GM19023 (cell line): ENCODE results near the gene TMEM132E.

Experiments used
- ATAC-seq: cut with Tn5 transposase; IDR thresholded peaks from one replicate; pipeline ENCODE4 v1.9.1; 2021; ENCODE audit warnings: mild to moderate bottlenecking, moderate library complexity; ENCODE audit not compliant: unreplicated experiment

The TMEM132E gene

GRCh38 chr17:34658811-34659560, 79.6 kb downstream of the TMEM132E start:
- no peak for ATAC-seq

GRCh38 chr17:34663714-34664113, 84.3 kb downstream of the TMEM132E start:
- no peak for ATAC-seq

- no peak for ATAC-seq
Measured at GRCh38 chr17:34665150-34665806, 85.9 kb downstream of the TMEM132E start.

GRCh38 chr17:34665819-34666763, 86.7 kb downstream of the TMEM132E start:
- no peak for ATAC-seq

- ATAC-seq, result no peak
Measured at GRCh38 chr17:34667656-34668055, 88.3 kb downstream of the TMEM132E start.

- no peak for ATAC-seq
Measured at GRCh38 chr17:34668206-34668605, 88.8 kb downstream of the TMEM132E start.

- no peak for ATAC-seq
Measured at GRCh38 chr17:34669511-34669910, 90.1 kb downstream of the TMEM132E start.

GRCh38 chr17:34670618-34671017, 91.2 kb downstream of the TMEM132E start:
- no peak for ATAC-seq

- no peak for ATAC-seq
Measured at GRCh38 chr17:34671191-34671590, 91.8 kb downstream of the TMEM132E start.

GRCh38 chr17:34672176-34672785, 92.9 kb downstream of the TMEM132E start:
- no peak for ATAC-seq

GRCh38 chr17:34673516-34673915, 94.1 kb downstream of the TMEM132E start:
- ATAC-seq, result no peak

- ATAC-seq, result no peak
Measured at GRCh38 chr17:34673995-34674890, 94.9 kb downstream of the TMEM132E start.

GRCh38 chr17:34675143-34675542, 95.8 kb downstream of the TMEM132E start:
- no peak for ATAC-seq

- no peak for ATAC-seq
Measured at GRCh38 chr17:34675605-34676004, 96.2 kb downstream of the TMEM132E start.

- ATAC-seq, result no peak
Measured at GRCh38 chr17:34680151-34680550, 100.8 kb downstream of the TMEM132E start.

GRCh38 chr17:34682305-34682704, 102.9 kb downstream of the TMEM132E start:
- no peak for ATAC-seq

- ATAC-seq, result no peak
Measured at GRCh38 chr17:34683390-34683789, 104.0 kb downstream of the TMEM132E start.
